ENCODE results near the gene TM7SF2.

- TF ChIP-seq CTCF (IDR thresholded peaks at IDR 0.05; ENCODE audit: insufficient read depth, low read length, poor library complexity, severe bottlenecking): no peak
- no peak for TF ChIP-seq EZH2phosphoT487 (conservative IDR thresholded peaks at IDR 0.05; ENCODE audit: low read length)
These were observed 2.2 kb upstream of the TM7SF2 start for GRCh38 chr11:65109231-65110198.

All from SU-DHL-6 (cell line).